Uterus (tissue), 4 donors: Measurements from ENCODE around the gene MUS81. TPM values are rescaled to one million over a fixed set of nuclear protein-coding genes. Genes with fewer than 3 reads are reported as not detected.

Source experiments
- DNase-seq, 2 donors: peaks; one replicate each; pipeline ENCODE4 v3.0.0-alpha.2; 2019 to 2020
- H3K27ac ChIP-seq, 2 donors: fragments of 200-600 bp; sonication (generic); 1 replicate in 1 of 2; 2 replicates in 1 of 2; pipeline ENCODE4 v1.5.1; 2016 to 2018
- H3K27me3 ChIP-seq, 2 donors: fragments of 200-600 bp; sonication (generic); one replicate each; pipeline ENCODE4 v1.5.1; 2018 to 2019; ENCODE audit warnings: control low read depth in 1 of 2
- H3K36me3 ChIP-seq, 2 donors: fragments of 200-600 bp; sonication (generic); one replicate each; pipeline ENCODE4 v1.5.1; 2019; ENCODE audit warnings: control low read depth in 1 of 2
- H3K4me1 ChIP-seq, 2 donors: fragments of 200-600 bp; sonication (generic); one replicate each; pipeline ENCODE4 v1.5.1; 2018 to 2019; ENCODE audit warnings: control low read depth in 1 of 2
- H3K4me3 ChIP-seq, 2 donors: fragments of 200-600 bp; sonication (generic); 1 replicate in 1 of 2; 2 replicates in 1 of 2; pipeline ENCODE4 v1.5.1; 2018 to 2019; ENCODE audit warnings: mild to moderate bottlenecking in 1 of 2
- H3K9me3 ChIP-seq, 2 donors: fragments of 200-600 bp; sonication (generic); one replicate each; pipeline ENCODE4 v1.5.1; 2019; ENCODE audit warnings: control low read depth in 1 of 2
- POLR2A ChIP-seq, 2 donors: fragments of 450-650 bp; IDR thresholded peaks; one replicate each; pipeline ENCODE4 v1.6.1; 2016; ENCODE audit warnings: antibody characterized with exemption in 2 of 2, mild to moderate bottlenecking in 1 of 2, moderate library complexity in 1 of 2
- intact Hi-C: fragments of 100-400 bp; cut with DNase I; formaldehyde crosslinking; loops from one replicate; pipeline ENCODE4 v1.15.1; 2023; ENCODE audit warnings: low total_unique reads
- total RNA-seq, 4 donors: library from RNA; depleted of rRNA in 3 of 4; stranded (reverse); fragments of >200 nt in 3 of 4; gene quantifications; one replicate each; pipeline versions ENCODE4 v1.1.0 to v1.2.4, GENCODE V29; 2014 to 2023
- TF ChIP-seq, protein P1 (sequence below), 4 experiments: fragments of 200-600 bp in 2 of 4; fragments of 450-650 bp in 2 of 4; sonication (generic) in 2 of 4; IDR thresholded peaks; one replicate each; pipeline ENCODE4 v1.5.1; 2016 to 2019; ENCODE audit warnings: antibody characterized with exemption in 4 of 4, mild to moderate bottlenecking in 2 of 4, moderate library complexity in 1 of 4
- donor health status: DM: yes; HTN: yes; CAD: no.

MUS81 gene
- total RNA-seq, 4 donors from 2014 or later: 28.8 to 108 (median 75.0) TPM

GRCh38 chr11:65883786-65884715 lies 23.8 kb downstream of the MUS81 start:
- no peaks in the 10 kb centered on the region for H3K9me3 ChIP-seq
- H3K36me3 ChIP-seq: no peaks in the 10 kb centered on the region
- no peaks in the 10 kb centered on the region for H3K27me3 ChIP-seq
- TF ChIP-seq POLR2A (IDR thresholded peaks at IDR 0.05): no peak
- TF ChIP-seq, protein P1, sequence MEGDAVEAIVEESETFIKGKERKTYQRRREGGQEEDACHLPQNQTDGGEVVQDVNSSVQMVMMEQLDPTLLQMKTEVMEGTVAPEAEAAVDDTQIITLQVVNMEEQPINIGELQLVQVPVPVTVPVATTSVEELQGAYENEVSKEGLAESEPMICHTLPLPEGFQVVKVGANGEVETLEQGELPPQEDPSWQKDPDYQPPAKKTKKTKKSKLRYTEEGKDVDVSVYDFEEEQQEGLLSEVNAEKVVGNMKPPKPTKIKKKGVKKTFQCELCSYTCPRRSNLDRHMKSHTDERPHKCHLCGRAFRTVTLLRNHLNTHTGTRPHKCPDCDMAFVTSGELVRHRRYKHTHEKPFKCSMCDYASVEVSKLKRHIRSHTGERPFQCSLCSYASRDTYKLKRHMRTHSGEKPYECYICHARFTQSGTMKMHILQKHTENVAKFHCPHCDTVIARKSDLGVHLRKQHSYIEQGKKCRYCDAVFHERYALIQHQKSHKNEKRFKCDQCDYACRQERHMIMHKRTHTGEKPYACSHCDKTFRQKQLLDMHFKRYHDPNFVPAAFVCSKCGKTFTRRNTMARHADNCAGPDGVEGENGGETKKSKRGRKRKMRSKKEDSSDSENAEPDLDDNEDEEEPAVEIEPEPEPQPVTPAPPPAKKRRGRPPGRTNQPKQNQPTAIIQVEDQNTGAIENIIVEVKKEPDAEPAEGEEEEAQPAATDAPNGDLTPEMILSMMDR (IDR thresholded peaks at IDR 0.05): no peak
- H3K4me1 ChIP-seq: peaks cover 4 to 9% of the 10 kb centered on the region in 2 donors
- intact Hi-C loops: loop anchor here (5.0 kb wide), 1 partner anchor 103 kb away; no protein-coding TSS in a partner anchor
- DNase-seq: no peak
- peak overlapping the region; percentile 24 to 38 for H3K27ac ChIP-seq
- no peak overlapping the region for H3K4me3 ChIP-seq

DNA sequence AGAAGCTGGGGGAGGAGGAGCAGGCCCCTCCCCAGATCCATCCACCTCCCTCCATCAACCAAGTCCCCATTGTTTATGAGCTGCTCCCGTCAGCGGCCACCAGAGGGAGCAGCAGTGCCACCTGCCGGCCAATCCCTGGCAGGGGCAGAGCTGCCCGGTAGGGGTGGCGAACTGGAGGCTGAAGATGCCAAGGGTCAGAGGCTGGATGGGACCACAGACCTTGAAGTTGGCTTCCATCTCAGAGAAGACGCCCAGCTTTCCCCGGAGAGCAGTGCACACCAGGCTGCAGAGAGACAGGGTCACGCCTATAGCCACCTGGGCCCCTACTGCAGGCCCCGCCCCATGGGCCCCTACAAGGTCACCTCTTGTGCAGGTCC lies 24.5 kb downstream of the MUS81 start:
- Histone ChIP-seq H3K27me3 (no peaks in the 10 kb centered on the region), H3K27ac (peak overlapping the region; percentile 24 to 38), H3K4me3 (no peak overlapping the region), H3K9me3 (no peaks in the 10 kb centered on the region), H3K4me1 (peaks cover 4 to 9% of the 10 kb centered on the region in 2 donors), H3K36me3 (no peaks in the 10 kb centered on the region)
- intact Hi-C loops: loop anchor here (5.0 kb wide), 1 partner anchor 103 kb away; no protein-coding TSS in a partner anchor
- peak; percentile 68 to 73 for DNase-seq
- TF ChIP-seq, protein P1 (IDR thresholded peaks at IDR 0.05): peak; percentile 97 to 99 (median 98)
- no peak for TF ChIP-seq POLR2A (IDR thresholded peaks at IDR 0.05)

GRCh38 chr11:65885231-65885630 lies 25.0 kb downstream of the MUS81 start:
- intact Hi-C loops: no loop called here
- Histone ChIP-seq H3K9me3 (no peaks in the 10 kb centered on the region), H3K36me3 (no peaks in the 10 kb centered on the region), H3K4me1 (peaks cover 4 to 9% of the 10 kb centered on the region in 2 donors), H3K27me3 (no peaks in the 10 kb centered on the region), H3K27ac (peak overlapping the region in 1 of 2 donors; percentile 38), H3K4me3 (no peak overlapping the region)
- no peak for DNase-seq
- TF ChIP-seq POLR2A (IDR thresholded peaks at IDR 0.05): no peak
- TF ChIP-seq, protein P1 (IDR thresholded peaks at IDR 0.05): no peak

GRCh38 chr11:65885808-65886536 lies 25.7 kb downstream of the MUS81 start:
- no peak overlapping the region for H3K27ac ChIP-seq
- H3K36me3 ChIP-seq: no peaks in the 10 kb centered on the region
- intact Hi-C loops: no loop called here
- no peak for TF ChIP-seq POLR2A (IDR thresholded peaks at IDR 0.05)
- TF ChIP-seq, protein P1 (IDR thresholded peaks at IDR 0.05): no peak
- H3K4me3 ChIP-seq: no peak overlapping the region
- H3K4me1 ChIP-seq: peaks cover 4 to 9% of the 10 kb centered on the region in 2 donors
- H3K27me3 ChIP-seq: no peaks in the 10 kb centered on the region
- H3K9me3 ChIP-seq: no peaks in the 10 kb centered on the region
- no peak for DNase-seq
